Bronchial epithelial cell (primary cell): ENCODE results near the gene FAM53A. TPM values are rescaled to one million over a fixed set of nuclear protein-coding genes. Genes with fewer than 3 reads are reported as not detected.
A peak's percentile ranks its signal among the peaks of the same experiment; 100 is the strongest.

Experiments used
- DNase-seq: peaks from one replicate; pipeline ENCODE4 v3.0.0-alpha.2; 2010; ENCODE audit warnings: low read depth
- FAIRE-seq: peaks from 2 replicates; lab custom pipeline; 2011; peaks lifted over from hg19 to GRCh38; lab: Jason Lieb, UNC
- H3K27me3 ChIP-seq: 2 replicates; pipeline ENCODE4 v1.5.1; 2011; ENCODE audit warnings: low read length; ENCODE audit not compliant: control insufficient read depth, insufficient read depth
- H3K36me3 ChIP-seq: 2 replicates; pipeline ENCODE4 v1.5.1; 2011; ENCODE audit warnings: low read length; ENCODE audit not compliant: control insufficient read depth, insufficient read depth
- H3K4me3 ChIP-seq: 2 replicates; pipeline ENCODE4 v1.5.1; 2011; ENCODE audit warnings: mild to moderate bottlenecking, low read depth, low read length, control low read depth
- total RNA-seq: library from RNA; depleted of rRNA; stranded (reverse); fragments of >200 nt; gene quantifications from 2 replicates; pipeline ENCODE4 v1.2.1, GENCODE V29; 2014
- TF ChIP-seq, protein P1 (sequence below): IDR thresholded peaks from 2 replicates; pipeline ENCODE4 v1.5.1; 2011; ENCODE audit warnings: mild to moderate bottlenecking, moderate library complexity, low read length, control low read depth, inconsistent platforms; ENCODE audit not compliant: insufficient read depth, severe bottlenecking

FAM53A gene
- total RNA-seq, 1 donor from 2014 or later: 0.79 TPM

DNA sequence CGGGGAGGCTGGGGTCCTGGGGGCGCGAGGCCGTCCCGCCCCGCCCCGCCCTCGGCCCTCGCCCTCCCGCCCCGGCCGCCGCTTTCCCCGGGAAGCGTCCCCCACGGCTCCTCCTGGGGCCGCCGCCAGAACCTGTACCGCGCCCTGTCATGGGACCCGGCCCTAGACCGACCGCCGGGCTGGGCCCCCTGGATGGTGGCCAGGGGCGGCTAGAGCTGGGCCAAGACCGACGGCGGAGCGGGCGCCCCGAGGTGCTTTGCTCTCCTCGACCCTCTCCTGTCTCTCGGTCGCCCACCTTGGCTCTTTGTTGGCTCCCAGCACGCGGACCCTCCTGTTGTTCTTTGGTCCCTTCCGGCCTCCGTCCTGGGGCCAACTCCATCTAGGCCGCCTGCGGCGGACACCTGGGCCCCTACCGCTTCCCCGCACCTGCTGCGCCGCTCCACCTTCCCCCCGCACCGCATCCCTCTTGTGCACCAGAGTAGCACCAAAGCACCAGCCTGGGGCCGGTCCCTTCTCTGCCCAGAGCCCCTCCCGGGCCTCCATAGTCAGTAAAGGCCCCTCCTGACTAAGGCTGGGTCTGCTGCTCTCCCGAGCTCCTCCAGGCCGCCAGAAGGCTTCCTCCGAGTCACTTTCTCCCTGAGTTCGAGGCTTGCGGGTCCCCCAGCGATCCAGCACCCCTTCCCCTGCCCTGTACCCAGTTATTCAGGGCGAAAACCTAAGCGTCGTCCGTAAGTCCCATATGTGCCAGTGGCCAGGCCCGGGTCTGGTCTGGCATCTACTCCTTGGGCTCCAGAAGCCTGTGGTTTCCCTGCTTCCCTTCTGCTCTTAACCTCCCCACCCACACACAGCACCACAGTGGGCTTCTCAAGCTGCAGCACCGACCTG lies 37.8 kb upstream of the FAM53A start:
- Histone ChIP-seq H3K36me3 (peaks cover 6% of the 10 kb centered on the region), H3K4me3 (peak overlapping the region; percentile 46), H3K27me3 (no peaks in the 10 kb centered on the region)
- TF ChIP-seq, protein P1, sequence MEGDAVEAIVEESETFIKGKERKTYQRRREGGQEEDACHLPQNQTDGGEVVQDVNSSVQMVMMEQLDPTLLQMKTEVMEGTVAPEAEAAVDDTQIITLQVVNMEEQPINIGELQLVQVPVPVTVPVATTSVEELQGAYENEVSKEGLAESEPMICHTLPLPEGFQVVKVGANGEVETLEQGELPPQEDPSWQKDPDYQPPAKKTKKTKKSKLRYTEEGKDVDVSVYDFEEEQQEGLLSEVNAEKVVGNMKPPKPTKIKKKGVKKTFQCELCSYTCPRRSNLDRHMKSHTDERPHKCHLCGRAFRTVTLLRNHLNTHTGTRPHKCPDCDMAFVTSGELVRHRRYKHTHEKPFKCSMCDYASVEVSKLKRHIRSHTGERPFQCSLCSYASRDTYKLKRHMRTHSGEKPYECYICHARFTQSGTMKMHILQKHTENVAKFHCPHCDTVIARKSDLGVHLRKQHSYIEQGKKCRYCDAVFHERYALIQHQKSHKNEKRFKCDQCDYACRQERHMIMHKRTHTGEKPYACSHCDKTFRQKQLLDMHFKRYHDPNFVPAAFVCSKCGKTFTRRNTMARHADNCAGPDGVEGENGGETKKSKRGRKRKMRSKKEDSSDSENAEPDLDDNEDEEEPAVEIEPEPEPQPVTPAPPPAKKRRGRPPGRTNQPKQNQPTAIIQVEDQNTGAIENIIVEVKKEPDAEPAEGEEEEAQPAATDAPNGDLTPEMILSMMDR: no peak
- no peak for FAIRE-seq
- DNase-seq: no peak

DNA sequence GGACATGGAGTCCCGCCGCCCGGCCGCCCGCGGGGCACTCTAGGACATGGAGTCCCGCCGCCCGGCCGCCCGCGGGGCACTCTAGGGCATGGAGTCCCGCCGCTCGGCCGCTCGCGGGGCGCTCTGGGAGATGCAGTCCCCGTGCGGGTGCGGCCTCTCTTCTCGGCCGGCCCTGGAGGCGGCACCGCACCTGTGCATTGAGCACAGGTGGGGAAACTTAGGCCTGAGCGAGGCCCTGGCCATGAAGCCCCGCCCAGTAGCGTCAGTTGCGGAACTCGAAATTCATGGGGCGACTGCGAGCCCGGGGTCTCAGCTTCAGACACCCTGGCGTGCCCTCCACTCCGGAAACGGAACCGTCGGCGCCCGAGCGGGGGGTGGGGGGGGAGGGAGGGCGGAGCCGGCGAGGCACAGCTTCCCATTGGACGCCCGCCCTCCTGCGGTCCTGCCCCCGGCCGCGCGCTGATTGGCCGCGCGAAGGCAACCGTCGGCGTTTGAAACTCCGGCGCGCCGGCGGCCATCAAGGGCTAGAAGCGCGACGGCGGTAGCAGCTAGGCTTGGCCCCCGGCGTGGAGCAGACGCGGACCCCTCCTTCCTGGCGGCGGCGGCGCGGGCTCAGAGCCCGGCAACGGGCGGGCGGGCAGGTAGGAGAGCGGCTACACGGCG lies 37.0 kb upstream of the FAM53A start, which contains the start of the genes TACC3 and TMEM129:
Gene TACC3, plus strand, starts transcription at position 519 of the 663 bp plus-strand sequence. CDS start 1,901 bp downstream, outside the sequence.
Gene TMEM129, minus strand, starts transcription at position 321 of the 663 bp plus-strand sequence. CDS start 486 bp downstream, outside the sequence.
- TF ChIP-seq, protein P1: no peak
- H3K4me3 ChIP-seq: peak within 1 kb of the TSS; percentile 67
- no peaks in the 10 kb centered on the region for H3K27me3 ChIP-seq
- peak; percentile 93 for DNase-seq
- H3K36me3 ChIP-seq: peaks cover 6% of the 10 kb centered on the region
- no peak for FAIRE-seq

DNA sequence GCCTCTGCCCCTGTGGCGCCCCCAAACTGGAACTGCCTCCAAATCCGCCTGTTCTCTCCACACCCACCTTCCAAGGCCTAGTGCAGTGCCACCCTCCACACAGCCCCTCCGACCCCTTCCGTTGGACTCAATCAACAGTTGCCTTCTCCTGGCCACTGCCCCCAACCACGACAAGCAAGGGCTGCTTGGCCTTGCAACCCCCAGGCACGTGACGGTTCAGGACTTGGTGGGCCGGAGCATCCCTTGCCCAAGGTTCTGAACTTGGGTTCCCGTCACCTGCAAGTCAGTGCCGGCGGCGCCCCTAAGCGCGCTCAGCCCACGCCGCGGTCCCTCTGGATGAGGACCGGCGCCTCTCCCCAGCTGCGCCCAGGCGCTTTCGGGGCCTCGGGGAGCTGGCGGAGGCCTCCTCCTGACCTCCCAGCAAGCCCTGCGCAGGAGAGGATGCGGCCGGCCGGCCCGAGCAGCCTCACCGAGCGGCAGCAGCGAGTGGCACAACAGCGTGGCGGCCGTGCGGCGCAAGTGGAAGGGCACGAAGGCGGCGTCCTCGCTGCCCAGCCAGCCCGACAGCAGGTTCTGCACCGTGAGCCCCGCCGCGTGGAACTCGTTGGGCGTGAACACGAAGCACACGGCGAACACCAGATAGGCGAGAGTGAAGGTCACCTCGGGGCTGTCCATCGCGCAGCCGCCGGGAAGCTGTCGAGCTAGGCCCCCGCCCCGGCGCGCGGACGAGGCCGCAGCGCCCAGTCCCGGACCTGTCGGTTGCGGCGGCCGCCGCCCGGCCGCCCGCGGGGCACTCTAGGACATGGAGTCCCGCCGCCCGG lies 36.3 kb upstream of the FAM53A start:
- no peak for FAIRE-seq
- no peaks in the 10 kb centered on the region for H3K27me3 ChIP-seq
- DNase-seq: no peak
- H3K36me3 ChIP-seq: peaks cover 6% of the 10 kb centered on the region
- H3K4me3 ChIP-seq: peak overlapping the region; percentile 67
- TF ChIP-seq, protein P1: no peak

DNA sequence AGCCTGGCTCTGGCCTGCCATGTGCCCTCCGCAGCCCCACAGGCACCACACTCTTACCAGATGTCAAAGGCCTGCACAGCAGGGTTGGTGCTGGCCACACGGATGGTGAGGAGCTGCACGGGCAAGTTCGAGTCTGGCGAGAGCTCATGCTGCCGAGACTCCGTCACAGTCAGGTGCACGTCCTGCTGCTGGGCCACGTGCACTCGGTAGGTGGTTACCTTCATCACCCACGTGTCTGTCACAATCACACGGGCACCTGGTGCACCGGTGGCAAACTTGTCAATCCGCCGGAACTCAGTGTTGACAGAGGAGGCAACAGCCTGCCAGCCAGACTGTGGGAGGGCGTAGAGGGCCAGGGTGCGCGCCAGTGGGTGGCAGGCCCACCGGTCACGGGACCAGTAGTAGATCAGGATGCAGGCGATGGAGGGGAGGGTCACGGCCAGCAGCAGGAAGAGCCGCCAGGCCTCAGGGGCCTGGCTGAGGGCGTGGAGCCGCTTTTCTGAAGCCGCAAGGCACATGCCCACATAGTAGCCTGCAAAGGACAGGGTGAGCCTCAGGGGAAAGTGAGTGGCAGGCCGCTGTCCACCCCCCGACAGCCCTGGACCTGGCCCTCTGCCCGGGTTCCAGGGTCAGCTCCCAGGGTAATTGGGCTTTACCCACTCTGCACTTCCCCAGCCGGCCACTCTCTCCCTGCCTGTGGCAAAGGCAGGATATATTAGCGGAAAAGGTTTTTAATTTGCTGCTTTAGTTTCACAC lies 34.2 kb upstream of the FAM53A start:
- DNase-seq: no peak
- TF ChIP-seq, protein P1: no peak
- Histone ChIP-seq H3K36me3 (peaks cover 6% of the 10 kb centered on the region), H3K27me3 (no peaks in the 10 kb centered on the region), H3K4me3 (no peak overlapping the region)
- FAIRE-seq: no peak
